Epithelial cell of prostate (primary cell): Measurements from ENCODE around the gene CDC14A.

ENCODE experiments used
- DNase-seq: peaks from one replicate; pipeline ENCODE4 v3.0.0-alpha.2; 2011; ENCODE audit warnings: low read depth, low spot score
- H3K27ac ChIP-seq: fragments of 450-650 bp; 2 replicates; pipeline ENCODE4 v1.5.1; 2017; ENCODE audit warnings: mild to moderate bottlenecking

CDC14A gene

GRCh38 chr1:100478816-100479215 is 126.5 kb downstream of the CDC14A start:
- DNase-seq: no peak
- H3K27ac ChIP-seq: no peak overlapping the region

- DNase-seq: no peak
- no peak overlapping the region for H3K27ac ChIP-seq
Observed at GRCh38 chr1:100479620-100480338, 127.5 kb downstream of the CDC14A start.

- no peak for DNase-seq
- H3K27ac ChIP-seq: no peak overlapping the region
Observed at GRCh38 chr1:100481303-100481702, 129.0 kb downstream of the CDC14A start.

GRCh38 chr1:100482167-100482566 is 129.9 kb downstream of the CDC14A start:
- H3K27ac ChIP-seq: no peak overlapping the region
- DNase-seq: no peak

GRCh38 chr1:100482748-100483147 is 130.4 kb downstream of the CDC14A start:
- DNase-seq: no peak
- no peak overlapping the region for H3K27ac ChIP-seq

- DNase-seq: no peak
- no peak overlapping the region for H3K27ac ChIP-seq
Observed at GRCh38 chr1:100483230-100483629, 130.9 kb downstream of the CDC14A start.

GRCh38 chr1:100485855-100486258 is 133.6 kb downstream of the CDC14A start:
- DNase-seq: no peak
- H3K27ac ChIP-seq: no peak overlapping the region

- no peak overlapping the region for H3K27ac ChIP-seq
- DNase-seq: no peak
Observed at GRCh38 chr1:100494393-100495084, 142.2 kb downstream of the CDC14A start.

GRCh38 chr1:100496896-100497295 is 144.6 kb downstream of the CDC14A start:
- no peak for DNase-seq
- no peak overlapping the region for H3K27ac ChIP-seq

GRCh38 chr1:100497796-100498195 is 145.5 kb downstream of the CDC14A start:
- DNase-seq: no peak
- H3K27ac ChIP-seq: no peak overlapping the region

GRCh38 chr1:100499194-100499811 is 147.0 kb downstream of the CDC14A start:
- no peak overlapping the region for H3K27ac ChIP-seq
- no peak for DNase-seq

- DNase-seq: peak; percentile 64
- H3K27ac ChIP-seq: peak overlapping the region; percentile 28
Observed at GRCh38 chr1:100502052-100502792, 149.9 kb downstream of the CDC14A start.

- no peak for DNase-seq
- H3K27ac ChIP-seq: no peak overlapping the region
Observed at GRCh38 chr1:100506217-100506616, 153.9 kb downstream of the CDC14A start.

- no peak overlapping the region for H3K27ac ChIP-seq
Observed at GRCh38 chr1:100510451-100510850, 158.1 kb downstream of the CDC14A start.

GRCh38 chr1:100511058-100511457 is 158.8 kb downstream of the CDC14A start:
- no peak for DNase-seq
- H3K27ac ChIP-seq: no peak overlapping the region

More at GRCh38 chr1:100510451-100510850, 158.1 kb downstream of the CDC14A start:
- no peak for DNase-seq

GRCh38 chr1:100511773-100512172 is 159.5 kb downstream of the CDC14A start:
- H3K27ac ChIP-seq: no peak overlapping the region
- DNase-seq: no peak

- no peak overlapping the region for H3K27ac ChIP-seq
- no peak for DNase-seq
Observed at GRCh38 chr1:100512803-100513352, 160.6 kb downstream of the CDC14A start.

- H3K27ac ChIP-seq: no peak overlapping the region
- DNase-seq: no peak
Observed at GRCh38 chr1:100516857-100517256, 164.6 kb downstream of the CDC14A start.

GRCh38 chr1:100517515-100517914 is 165.2 kb downstream of the CDC14A start:
- no peak for DNase-seq
- no peak overlapping the region for H3K27ac ChIP-seq

GRCh38 chr1:100518023-100518422 is 165.7 kb downstream of the CDC14A start:
- H3K27ac ChIP-seq: no peak overlapping the region
- no peak for DNase-seq
